ENCODE results near the gene BST1.

BST1 gene

GRCh38 chr4:15753786-15754185 lies 50.9 kb downstream of the BST1 start:
- H3K79me1 ChIP-seq (ENCODE audit: low read length): no peaks in the 10 kb centered on the region
- no peaks in the 10 kb centered on the region for H3K79me2 ChIP-seq (ENCODE audit: control insufficient read depth, insufficient read depth, low read length)
- no peak overlapping the region for H2BK15ac ChIP-seq (replicated peaks; ENCODE audit: low read depth)
- H3K23ac ChIP-seq (ENCODE audit: low read length): no peak overlapping the region
- no peaks in the 10 kb centered on the region for H3K36me3 ChIP-seq (ENCODE audit: control insufficient read depth, insufficient read depth, low read length)
- no peak overlapping the region for H2BK120ac ChIP-seq (ENCODE audit: low read depth, low read length)
- H3K4ac ChIP-seq (ENCODE audit: low read depth, low read length): no peak overlapping the region
- no peak overlapping the region for H3K4me2 ChIP-seq (ENCODE audit: low read length)
- no peak overlapping the region for H4K5ac ChIP-seq (ENCODE audit: low read length)
- H4K8ac ChIP-seq (ENCODE audit: low read depth, low read length): no peak overlapping the region
- no peak overlapping the region for H3K27ac ChIP-seq (ENCODE audit: low read depth, low read length)
- no peak overlapping the region for H3K4me3 ChIP-seq (ENCODE audit: low read length)
- H2BK5ac ChIP-seq (ENCODE audit: low read length): no peak overlapping the region
- DNase-seq: no peak
- H3K18ac ChIP-seq (ENCODE audit: low read length): no peak overlapping the region
- no CpG with 5 or more reads among the region's 4 CpGs for WGBS (ENCODE audit: extremely low coverage, insufficient coverage, low lambda C conversion rate)
- H3K27me3 ChIP-seq (ENCODE audit: insufficient read depth, low read length, poor library complexity): no peaks in the 10 kb centered on the region
- no peak overlapping the region for H3K9ac ChIP-seq (ENCODE audit: low read length)
- H3K56ac ChIP-seq (ENCODE audit: low read length): no peak overlapping the region
- H3K4me1 ChIP-seq (ENCODE audit: control insufficient read depth, low read depth, low read length): no peaks in the 10 kb centered on the region
- H2AK5ac ChIP-seq (ENCODE audit: low read length): no peak overlapping the region

- Histone ChIP-seq H3K18ac (ENCODE audit: low read length) (no peak overlapping the region), H3K79me2 (ENCODE audit: control insufficient read depth, insufficient read depth, low read length) (no peaks in the 10 kb centered on the region), H2BK15ac (replicated peaks; ENCODE audit: low read depth) (no peak overlapping the region), H3K56ac (ENCODE audit: low read length) (no peak overlapping the region), H2AK5ac (ENCODE audit: low read length) (no peak overlapping the region), H3K23ac (ENCODE audit: low read length) (no peak overlapping the region), H3K79me1 (ENCODE audit: low read length) (no peaks in the 10 kb centered on the region), H2BK5ac (ENCODE audit: low read length) (no peak overlapping the region), H3K9ac (ENCODE audit: low read length) (no peak overlapping the region), H2BK120ac (ENCODE audit: low read depth, low read length) (no peak overlapping the region), H3K36me3 (ENCODE audit: control insufficient read depth, insufficient read depth, low read length) (no peaks in the 10 kb centered on the region), H4K8ac (ENCODE audit: low read depth, low read length) (no peak overlapping the region), H3K4me2 (ENCODE audit: low read length) (no peak overlapping the region), H3K27ac (ENCODE audit: low read depth, low read length) (no peak overlapping the region), H3K4me1 (ENCODE audit: control insufficient read depth, low read depth, low read length) (no peaks in the 10 kb centered on the region), H3K4me3 (ENCODE audit: low read length) (no peak overlapping the region), H3K27me3 (ENCODE audit: insufficient read depth, low read length, poor library complexity) (no peaks in the 10 kb centered on the region), H4K5ac (ENCODE audit: low read length) (no peak overlapping the region), H3K4ac (ENCODE audit: low read depth, low read length) (no peak overlapping the region)
- DNase-seq: no peak
- no CpG with 5 or more reads among the region's 4 CpGs for WGBS (ENCODE audit: extremely low coverage, insufficient coverage, low lambda C conversion rate)
Observed at GRCh38 chr4:15754323-15754722, 51.5 kb downstream of the BST1 start.

GRCh38 chr4:15755321-15756155 lies 52.7 kb downstream of the BST1 start:
- no peak overlapping the region for H2BK120ac ChIP-seq (ENCODE audit: low read depth, low read length)
- H3K4ac ChIP-seq (ENCODE audit: low read depth, low read length): no peak overlapping the region
- no peak overlapping the region for H3K4me2 ChIP-seq (ENCODE audit: low read length)
- H3K36me3 ChIP-seq (ENCODE audit: control insufficient read depth, insufficient read depth, low read length): no peaks in the 10 kb centered on the region
- no peak overlapping the region for H3K9ac ChIP-seq (ENCODE audit: low read length)
- H3K79me1 ChIP-seq (ENCODE audit: low read length): no peaks in the 10 kb centered on the region
- no peak overlapping the region for H3K4me3 ChIP-seq (ENCODE audit: low read length)
- H4K8ac ChIP-seq (ENCODE audit: low read depth, low read length): no peak overlapping the region
- no peaks in the 10 kb centered on the region for H3K4me1 ChIP-seq (ENCODE audit: control insufficient read depth, low read depth, low read length)
- no peak overlapping the region for H3K23ac ChIP-seq (ENCODE audit: low read length)
- H2AK5ac ChIP-seq (ENCODE audit: low read length): no peak overlapping the region
- H2BK5ac ChIP-seq (ENCODE audit: low read length): no peak overlapping the region
- no peak overlapping the region for H4K5ac ChIP-seq (ENCODE audit: low read length)
- no CpG with 5 or more reads among the region's 4 CpGs for WGBS (ENCODE audit: extremely low coverage, insufficient coverage, low lambda C conversion rate)
- no peak overlapping the region for H3K27ac ChIP-seq (ENCODE audit: low read depth, low read length)
- no peaks in the 10 kb centered on the region for H3K27me3 ChIP-seq (ENCODE audit: insufficient read depth, low read length, poor library complexity)
- DNase-seq: no peak
- no peak overlapping the region for H2BK15ac ChIP-seq (replicated peaks; ENCODE audit: low read depth)
- H3K56ac ChIP-seq (ENCODE audit: low read length): no peak overlapping the region
- no peaks in the 10 kb centered on the region for H3K79me2 ChIP-seq (ENCODE audit: control insufficient read depth, insufficient read depth, low read length)
- no peak overlapping the region for H3K18ac ChIP-seq (ENCODE audit: low read length)

GRCh38 chr4:15756361-15756861 lies 53.5 kb downstream of the BST1 start:
- H3K4me3 ChIP-seq (ENCODE audit: low read length): no peak overlapping the region
- no peaks in the 10 kb centered on the region for H3K79me2 ChIP-seq (ENCODE audit: control insufficient read depth, insufficient read depth, low read length)
- H4K8ac ChIP-seq (ENCODE audit: low read depth, low read length): no peak overlapping the region
- H2AK5ac ChIP-seq (ENCODE audit: low read length): no peak overlapping the region
- H4K5ac ChIP-seq (ENCODE audit: low read length): no peak overlapping the region
- DNase-seq: no peak
- no peak overlapping the region for H3K56ac ChIP-seq (ENCODE audit: low read length)
- WGBS (ENCODE audit: extremely low coverage, insufficient coverage, low lambda C conversion rate): no CpG with 5 or more reads among the region's 6 CpGs
- H3K27ac ChIP-seq (ENCODE audit: low read depth, low read length): no peak overlapping the region
- H3K79me1 ChIP-seq (ENCODE audit: low read length): no peaks in the 10 kb centered on the region
- no peak overlapping the region for H3K23ac ChIP-seq (ENCODE audit: low read length)
- no peaks in the 10 kb centered on the region for H3K27me3 ChIP-seq (ENCODE audit: insufficient read depth, low read length, poor library complexity)
- H3K18ac ChIP-seq (ENCODE audit: low read length): no peak overlapping the region
- no peak overlapping the region for H3K4ac ChIP-seq (ENCODE audit: low read depth, low read length)
- no peak overlapping the region for H2BK15ac ChIP-seq (replicated peaks; ENCODE audit: low read depth)
- H3K9ac ChIP-seq (ENCODE audit: low read length): no peak overlapping the region
- H3K36me3 ChIP-seq (ENCODE audit: control insufficient read depth, insufficient read depth, low read length): no peaks in the 10 kb centered on the region
- no peak overlapping the region for H2BK5ac ChIP-seq (ENCODE audit: low read length)
- H3K4me1 ChIP-seq (ENCODE audit: control insufficient read depth, low read depth, low read length): no peaks in the 10 kb centered on the region
- H2BK120ac ChIP-seq (ENCODE audit: low read depth, low read length): no peak overlapping the region
- H3K4me2 ChIP-seq (ENCODE audit: low read length): no peak overlapping the region

- Histone ChIP-seq H2BK15ac (replicated peaks; ENCODE audit: low read depth) (no peak overlapping the region), H3K36me3 (ENCODE audit: control insufficient read depth, insufficient read depth, low read length) (no peaks in the 10 kb centered on the region), H3K4me2 (ENCODE audit: low read length) (no peak overlapping the region)
Observed at GRCh38 chr4:15757054-15757453, 54.2 kb downstream of the BST1 start.

More at GRCh38 chr4:15757054-15757453, 54.2 kb downstream of the BST1 start:
- no CpG with 5 or more reads among the region's 4 CpGs for WGBS (ENCODE audit: extremely low coverage, insufficient coverage, low lambda C conversion rate)
- no peak overlapping the region for H4K5ac ChIP-seq (ENCODE audit: low read length)
- H2BK5ac ChIP-seq (ENCODE audit: low read length): no peak overlapping the region
- no peak overlapping the region for H3K18ac ChIP-seq (ENCODE audit: low read length)
- H3K56ac ChIP-seq (ENCODE audit: low read length): no peak overlapping the region
- H3K27me3 ChIP-seq (ENCODE audit: insufficient read depth, low read length, poor library complexity): no peaks in the 10 kb centered on the region
- no peak overlapping the region for H3K27ac ChIP-seq (ENCODE audit: low read depth, low read length)
- no peak overlapping the region for H2BK120ac ChIP-seq (ENCODE audit: low read depth, low read length)
- no peak overlapping the region for H4K8ac ChIP-seq (ENCODE audit: low read depth, low read length)
- no peaks in the 10 kb centered on the region for H3K79me2 ChIP-seq (ENCODE audit: control insufficient read depth, insufficient read depth, low read length)
- DNase-seq: no peak
- H3K4me1 ChIP-seq (ENCODE audit: control insufficient read depth, low read depth, low read length): no peaks in the 10 kb centered on the region
- no peak overlapping the region for H3K9ac ChIP-seq (ENCODE audit: low read length)
- no peak overlapping the region for H2AK5ac ChIP-seq (ENCODE audit: low read length)
- no peaks in the 10 kb centered on the region for H3K79me1 ChIP-seq (ENCODE audit: low read length)
- H3K4ac ChIP-seq (ENCODE audit: low read depth, low read length): no peak overlapping the region
- H3K4me3 ChIP-seq (ENCODE audit: low read length): no peak overlapping the region
- H3K23ac ChIP-seq (ENCODE audit: low read length): no peak overlapping the region

All from mesendoderm (in vitro differentiated cells).